ENCODE results near the gene DIP2C. TPM values are rescaled to one million over a fixed set of nuclear protein-coding genes. Genes with fewer than 3 reads are reported as not detected.

DIP2C gene
- total RNA-seq, 2 donors from 2014 or later, result 12.3 to 41.8 TPM

DNA sequence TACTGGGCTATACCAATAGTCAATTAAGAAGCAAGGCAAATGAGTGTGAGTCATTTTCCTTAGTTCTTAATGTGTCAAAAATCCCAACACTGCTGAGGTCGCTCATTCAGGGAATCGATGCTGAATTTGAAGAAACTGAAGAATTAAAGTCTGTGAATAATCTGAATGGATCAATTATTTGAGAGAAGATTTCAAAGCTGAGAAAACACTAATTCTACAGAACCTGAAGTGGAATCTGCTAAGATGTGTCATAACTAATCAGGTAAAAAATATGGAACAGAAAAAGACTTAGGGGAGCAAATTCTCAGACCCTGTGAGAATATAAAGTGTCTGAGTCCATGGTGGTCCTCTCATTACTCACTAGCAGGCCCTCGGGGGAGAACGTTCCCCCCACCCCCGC lies 125.6 kb downstream of the DIP2C start:
- intact Hi-C loops (cut with DNase I), result no loop called here

DNA sequence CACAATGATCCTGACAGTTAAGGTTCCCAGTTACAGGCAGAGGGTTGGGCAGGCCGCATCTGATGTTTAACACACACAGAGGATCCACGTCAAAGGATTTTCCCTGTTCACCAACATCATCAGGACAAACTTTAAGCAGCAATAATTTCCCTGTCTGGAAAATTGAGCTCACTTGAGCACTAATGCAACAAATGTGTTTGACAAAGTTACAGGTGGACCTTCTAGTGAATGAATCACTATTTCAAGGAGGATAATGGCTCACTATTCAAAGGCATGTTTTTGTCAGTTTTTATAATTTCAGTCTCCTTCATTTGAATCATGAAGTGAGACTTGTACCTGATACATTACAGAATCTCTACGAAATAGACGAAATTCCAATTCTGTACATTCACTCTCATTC lies 127.3 kb downstream of the DIP2C start:
- no peak for DNase-seq (ENCODE audit: low spot score)
- Histone ChIP-seq H3K4me1 (replicated peaks) (no peaks in the 10 kb centered on the region), H3K4me3 (no peak overlapping the region), H3K36me3 (no peaks in the 10 kb centered on the region), H3K27ac (no peak overlapping the region), H3K9me3 (no peaks in the 10 kb centered on the region), H3K27me3 (replicated peaks; ENCODE audit: insufficient read depth) (no peaks in the 10 kb centered on the region)
- TF ChIP-seq, protein P1, sequence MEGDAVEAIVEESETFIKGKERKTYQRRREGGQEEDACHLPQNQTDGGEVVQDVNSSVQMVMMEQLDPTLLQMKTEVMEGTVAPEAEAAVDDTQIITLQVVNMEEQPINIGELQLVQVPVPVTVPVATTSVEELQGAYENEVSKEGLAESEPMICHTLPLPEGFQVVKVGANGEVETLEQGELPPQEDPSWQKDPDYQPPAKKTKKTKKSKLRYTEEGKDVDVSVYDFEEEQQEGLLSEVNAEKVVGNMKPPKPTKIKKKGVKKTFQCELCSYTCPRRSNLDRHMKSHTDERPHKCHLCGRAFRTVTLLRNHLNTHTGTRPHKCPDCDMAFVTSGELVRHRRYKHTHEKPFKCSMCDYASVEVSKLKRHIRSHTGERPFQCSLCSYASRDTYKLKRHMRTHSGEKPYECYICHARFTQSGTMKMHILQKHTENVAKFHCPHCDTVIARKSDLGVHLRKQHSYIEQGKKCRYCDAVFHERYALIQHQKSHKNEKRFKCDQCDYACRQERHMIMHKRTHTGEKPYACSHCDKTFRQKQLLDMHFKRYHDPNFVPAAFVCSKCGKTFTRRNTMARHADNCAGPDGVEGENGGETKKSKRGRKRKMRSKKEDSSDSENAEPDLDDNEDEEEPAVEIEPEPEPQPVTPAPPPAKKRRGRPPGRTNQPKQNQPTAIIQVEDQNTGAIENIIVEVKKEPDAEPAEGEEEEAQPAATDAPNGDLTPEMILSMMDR (IDR thresholded peaks at IDR 0.05), result no peak
- TF ChIP-seq POLR2AphosphoS5 (IDR thresholded peaks at IDR 0.05) (no peak), POLR2A (IDR thresholded peaks at IDR 0.05) (no peak)
- intact Hi-C loops (cut with DNase I), result no loop called here
- 91% methylated on average over 4 of the region's 4 CpGs for WGBS

More for the DNA sequence above, 125.6 kb downstream of the DIP2C start:
- Histone ChIP-seq H3K27ac (no peak overlapping the region), H3K9me3 (no peaks in the 10 kb centered on the region), H3K4me1 (replicated peaks) (no peaks in the 10 kb centered on the region), H3K4me3 (no peak overlapping the region), H3K36me3 (no peaks in the 10 kb centered on the region), H3K27me3 (replicated peaks; ENCODE audit: insufficient read depth) (no peaks in the 10 kb centered on the region)
- 95% methylated on average over 5 of the region's 5 CpGs for WGBS
- TF ChIP-seq, protein P1 (IDR thresholded peaks at IDR 0.05), result no peak
- TF ChIP-seq POLR2A (IDR thresholded peaks at IDR 0.05) (no peak), POLR2AphosphoS5 (IDR thresholded peaks at IDR 0.05) (no peak)
- DNase-seq (ENCODE audit: low spot score), result no peak

DNA sequence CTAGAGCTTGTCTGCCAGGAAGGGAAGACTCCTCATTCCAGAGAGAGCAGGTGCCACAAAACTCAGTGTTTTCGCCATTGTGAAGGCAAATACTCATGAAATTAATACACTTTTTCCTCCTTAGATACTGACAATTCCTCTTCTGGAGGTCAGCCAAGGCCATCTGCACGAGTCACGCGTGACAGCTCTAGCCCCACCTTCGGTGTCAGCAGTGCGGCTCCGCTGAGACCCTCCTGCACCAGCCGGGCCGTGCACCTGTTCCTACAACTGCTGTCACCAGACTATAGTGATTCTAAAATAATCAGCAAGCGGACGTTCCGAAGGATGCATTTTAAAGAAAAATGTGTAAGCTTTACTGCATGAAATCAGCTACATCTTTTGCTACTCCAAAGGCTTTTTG lies 127.7 kb downstream of the DIP2C start:
- Histone ChIP-seq H3K27me3 (replicated peaks; ENCODE audit: insufficient read depth) (no peaks in the 10 kb centered on the region), H3K27ac (no peak overlapping the region), H3K36me3 (no peaks in the 10 kb centered on the region), H3K9me3 (no peaks in the 10 kb centered on the region), H3K4me3 (no peak overlapping the region), H3K4me1 (replicated peaks) (no peaks in the 10 kb centered on the region)
- TF ChIP-seq POLR2AphosphoS5 (IDR thresholded peaks at IDR 0.05) (no peak), POLR2A (IDR thresholded peaks at IDR 0.05) (no peak)
- TF ChIP-seq, protein P1 (IDR thresholded peaks at IDR 0.05), result no peak
- intact Hi-C loops (cut with DNase I), result no loop called here
- DNase-seq (ENCODE audit: low spot score), result no peak
- WGBS, result 86% methylated on average over 12 of the region's 12 CpGs

DNA sequence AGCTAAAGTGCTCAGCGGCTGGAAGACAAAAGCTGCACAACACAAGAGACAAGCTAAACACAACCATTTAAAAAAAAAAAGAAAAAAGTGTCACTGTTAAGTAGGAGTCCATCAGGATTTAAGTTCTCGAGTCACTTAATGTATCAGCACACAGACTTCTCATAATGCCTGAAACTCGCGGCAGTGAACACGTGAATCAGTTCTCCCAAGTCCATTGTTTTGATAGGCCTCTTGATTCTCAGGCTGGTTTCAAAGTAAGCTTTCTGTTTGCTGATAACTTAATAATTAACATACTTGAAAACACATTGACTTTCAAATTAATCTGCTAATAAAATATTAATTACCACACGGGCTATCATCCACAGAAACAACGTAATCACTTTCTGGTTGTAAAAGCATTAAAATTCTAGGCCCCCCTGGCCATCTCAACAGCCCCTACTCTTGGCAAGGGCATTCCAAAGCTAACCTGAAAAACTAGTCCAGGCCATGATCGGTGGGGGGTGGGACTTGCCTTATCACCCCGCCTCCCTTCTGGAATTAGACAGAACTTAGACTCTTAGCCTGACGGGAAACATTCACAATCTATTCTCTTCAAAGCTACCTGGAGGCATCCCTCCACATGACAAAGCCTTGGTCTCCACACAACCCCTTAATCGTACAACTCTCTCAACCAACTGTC lies 129.0 kb downstream of the DIP2C start:
- H3K4me1 ChIP-seq (replicated peaks), result no peaks in the 10 kb centered on the region

DNA sequence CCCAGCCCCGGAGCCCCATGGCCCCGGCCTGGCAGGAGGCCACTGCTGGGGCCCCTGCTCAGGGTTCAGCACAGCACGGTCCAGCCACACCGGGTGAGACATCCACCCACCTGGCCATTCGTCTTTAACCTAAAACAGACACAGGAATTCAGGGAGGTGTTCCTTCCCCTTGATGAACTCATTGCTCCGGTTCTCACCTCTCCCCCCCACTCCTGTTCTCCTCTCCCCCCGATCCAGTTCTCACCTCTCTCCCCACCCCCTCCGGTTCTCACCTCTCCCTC lies 129.8 kb downstream of the DIP2C start:
- intact Hi-C loops (cut with DNase I), result no loop called here
- DNase-seq (ENCODE audit: low spot score), result no peak
- no peaks in the 10 kb centered on the region for H3K4me1 ChIP-seq (replicated peaks)
- no peaks in the 10 kb centered on the region for H3K9me3 ChIP-seq
- H3K4me3 ChIP-seq, result no peak overlapping the region
- H3K27me3 ChIP-seq (replicated peaks; ENCODE audit: insufficient read depth), result no peaks in the 10 kb centered on the region
- 72% methylated on average over 8 of the region's 8 CpGs for whole genome bisulfite sequencing
- TF ChIP-seq POLR2A (IDR thresholded peaks at IDR 0.05), result no peak
- no peaks in the 10 kb centered on the region for H3K36me3 ChIP-seq
- no peak overlapping the region for H3K27ac ChIP-seq

More for the DNA sequence above, 129.0 kb downstream of the DIP2C start:
- Histone ChIP-seq H3K9me3 (no peaks in the 10 kb centered on the region), H3K27ac (no peak overlapping the region), H3K4me3 (no peak overlapping the region), H3K36me3 (no peaks in the 10 kb centered on the region), H3K27me3 (replicated peaks; ENCODE audit: insufficient read depth) (no peaks in the 10 kb centered on the region)
- DNase-seq (ENCODE audit: low spot score), result no peak
- no peak for TF ChIP-seq POLR2AphosphoS5 (IDR thresholded peaks at IDR 0.05)
- 77% methylated on average over 11 of the region's 11 CpGs for WGBS
- intact Hi-C loops (cut with DNase I), result no loop called here

All from prostate gland (tissue), 2 donors.